ENCODE data around the gene TMEM150B.

DNA sequence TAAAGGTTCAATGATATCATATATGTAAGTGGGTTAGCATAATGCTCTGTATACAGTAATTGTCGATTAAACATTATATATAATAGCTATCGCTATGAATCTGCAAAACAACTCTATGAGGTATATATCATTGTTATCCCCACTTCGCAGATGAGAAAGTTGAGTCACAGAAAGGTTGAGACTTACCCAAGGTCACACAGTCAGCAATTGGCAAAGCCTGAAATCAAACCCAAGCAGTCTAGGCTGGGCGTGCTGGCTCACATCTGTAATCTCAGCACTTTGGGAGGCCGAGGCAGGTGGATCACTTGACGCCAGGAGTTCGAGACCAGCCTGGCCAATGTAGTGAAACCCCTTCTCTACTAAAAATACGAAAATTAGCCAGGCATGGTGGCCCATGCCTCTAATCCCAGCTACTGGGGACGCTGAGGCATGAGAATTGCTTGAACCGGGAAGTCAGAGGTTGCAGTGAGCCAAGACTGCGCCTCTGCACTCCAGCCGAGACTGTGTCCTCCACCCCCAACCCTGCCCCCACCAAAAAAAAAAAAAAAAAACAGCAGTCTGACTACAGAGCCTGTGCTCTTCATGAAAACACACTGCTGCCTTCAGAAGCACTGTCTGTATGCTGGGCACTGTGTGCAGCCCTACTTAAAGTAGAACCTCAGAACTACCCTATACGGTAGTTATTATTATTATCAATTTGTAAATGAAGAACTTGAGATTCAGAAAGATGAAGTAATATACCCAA is 46.6 kb downstream of the TMEM150B start:
- TF ChIP-seq GATA2 (IDR thresholded peaks at IDR 0.05; ENCODE audit: low read depth, low read length) (no peak), GATA3 (IDR thresholded peaks at IDR 0.05; ENCODE audit: low read depth, low read length) (no peak)
